ENCODE data around the gene XYLT1. TPM values are rescaled to one million over a fixed set of nuclear protein-coding genes. Genes with fewer than 3 reads are reported as not detected.

XYLT1 gene
- total RNA-seq, 1 donor from 2014 or later = 14.7 TPM

DNA sequence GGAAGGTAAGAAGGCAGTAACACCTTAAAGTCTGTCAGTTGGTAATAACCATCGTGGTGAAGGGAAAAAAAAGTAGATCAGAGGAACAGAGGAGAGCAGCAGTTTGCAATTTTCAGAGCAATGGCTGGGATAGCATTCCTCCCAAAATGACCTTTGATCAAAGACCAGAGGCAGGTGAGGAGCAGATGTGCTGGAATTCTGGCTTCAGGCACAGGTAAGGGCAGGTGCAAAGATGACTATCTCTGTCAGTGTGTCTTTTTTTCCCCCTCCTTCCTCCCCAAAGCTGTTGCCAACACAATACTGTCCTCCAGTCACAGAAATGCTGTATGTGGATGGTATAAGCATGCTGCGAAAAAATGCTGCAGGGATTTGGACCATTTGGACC lies 166.7 kb downstream of the XYLT1 start:
- Mint-ChIP-seq H3K4me1 (peaks cover 39% of the 10 kb centered on the region), H3K4me3 (no peak overlapping the region), H3K27ac (no peak overlapping the region), H3K9me3 (no peaks in the 10 kb centered on the region), H3K36me3 (ENCODE audit: low read depth) (peaks cover 6% of the 10 kb centered on the region), H3K27me3 (no peaks in the 10 kb centered on the region)
- no peak for DNase-seq
- intact Hi-C loops (cut with micrococcal nuclease) = no loop called here

DNA sequence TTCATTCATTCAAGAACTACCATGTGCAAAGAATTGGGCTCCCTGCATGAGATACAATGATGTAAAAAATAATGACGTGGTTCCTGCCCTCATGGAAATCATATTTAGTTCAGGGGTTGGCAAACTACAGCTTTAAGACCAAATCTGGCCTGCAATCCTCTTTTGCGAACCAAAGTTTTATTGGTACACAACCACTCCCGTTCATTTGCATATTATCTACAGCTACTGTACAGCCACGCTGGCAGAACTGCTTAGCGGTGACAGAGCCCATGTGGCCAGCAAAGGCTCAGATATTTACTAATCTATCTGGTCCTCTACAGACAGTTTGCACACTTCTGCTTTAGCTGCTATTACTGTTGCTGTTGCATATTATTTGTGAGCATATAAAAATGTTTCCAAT lies 167.7 kb downstream of the XYLT1 start:
- no peak for DNase-seq
- peaks cover 2% of the 10 kb centered on the region for H3K36me3 Mint-ChIP-seq (ENCODE audit: low read depth)
- H3K9me3 Mint-ChIP-seq = no peaks in the 10 kb centered on the region
- intact Hi-C loops (cut with micrococcal nuclease) = no loop called here
- H3K4me3 Mint-ChIP-seq = no peak overlapping the region
- H3K27me3 Mint-ChIP-seq = no peaks in the 10 kb centered on the region
- H3K4me1 Mint-ChIP-seq = peaks cover 37% of the 10 kb centered on the region
- H3K27ac Mint-ChIP-seq = no peak overlapping the region

DNA sequence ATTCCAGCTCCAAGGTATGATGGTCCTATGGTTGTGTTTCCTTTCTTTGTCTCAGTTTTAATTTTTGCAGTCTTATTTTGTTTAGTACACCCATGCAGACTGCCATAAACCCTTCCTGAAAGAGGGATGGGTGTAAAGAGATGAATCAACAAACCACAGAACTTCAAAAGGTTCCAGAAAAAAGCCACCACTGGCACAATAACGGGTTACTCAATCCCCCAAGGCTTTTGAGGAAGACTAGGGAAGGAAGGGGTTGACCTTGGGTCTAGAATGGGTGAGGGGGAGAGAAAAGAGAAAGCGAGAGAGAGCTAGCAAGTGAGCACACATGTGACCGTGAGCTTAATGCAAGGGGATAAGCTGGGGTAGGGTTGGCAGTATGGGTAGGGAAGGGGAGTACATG lies 168.1 kb downstream of the XYLT1 start:
- Mint-ChIP-seq H3K27ac (peak overlapping the region; percentile 48), H3K36me3 (ENCODE audit: low read depth) (peaks cover 2% of the 10 kb centered on the region), H3K9me3 (no peaks in the 10 kb centered on the region), H3K27me3 (no peaks in the 10 kb centered on the region), H3K4me1 (peaks cover 35% of the 10 kb centered on the region), H3K4me3 (peak overlapping the region; percentile 25)
- no peak for DNase-seq
- intact Hi-C loops (cut with micrococcal nuclease) = no loop called here

DNA sequence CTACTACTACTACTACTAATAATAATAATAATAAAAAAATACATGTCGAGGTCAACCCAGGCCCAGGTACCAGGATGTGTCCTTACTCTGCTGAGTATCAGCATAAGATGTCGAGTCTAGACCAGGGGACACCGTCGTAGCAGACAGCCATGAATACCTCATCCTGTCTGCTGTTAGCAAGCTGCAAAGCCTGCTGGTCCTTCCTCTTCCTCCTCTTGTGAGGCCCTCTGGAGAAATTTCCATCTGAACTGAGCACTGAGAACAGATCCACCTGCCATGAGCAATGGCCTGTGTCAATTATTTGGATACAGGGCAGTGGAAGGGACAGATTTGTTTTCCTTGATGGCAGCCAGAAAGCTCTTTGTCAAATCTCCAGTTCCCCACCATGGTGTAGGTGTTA lies 168.5 kb downstream of the XYLT1 start:
- peaks cover 2% of the 10 kb centered on the region for H3K36me3 Mint-ChIP-seq (ENCODE audit: low read depth)
- no peaks in the 10 kb centered on the region for H3K9me3 Mint-ChIP-seq
- peaks cover 32% of the 10 kb centered on the region for H3K4me1 Mint-ChIP-seq
- peak overlapping the region; percentile 25 for H3K4me3 Mint-ChIP-seq
- H3K27me3 Mint-ChIP-seq = no peaks in the 10 kb centered on the region
- H3K27ac Mint-ChIP-seq = peak overlapping the region; percentile 48
- intact Hi-C loops (cut with micrococcal nuclease) = no loop called here
- peak; percentile 69 for DNase-seq

DNA sequence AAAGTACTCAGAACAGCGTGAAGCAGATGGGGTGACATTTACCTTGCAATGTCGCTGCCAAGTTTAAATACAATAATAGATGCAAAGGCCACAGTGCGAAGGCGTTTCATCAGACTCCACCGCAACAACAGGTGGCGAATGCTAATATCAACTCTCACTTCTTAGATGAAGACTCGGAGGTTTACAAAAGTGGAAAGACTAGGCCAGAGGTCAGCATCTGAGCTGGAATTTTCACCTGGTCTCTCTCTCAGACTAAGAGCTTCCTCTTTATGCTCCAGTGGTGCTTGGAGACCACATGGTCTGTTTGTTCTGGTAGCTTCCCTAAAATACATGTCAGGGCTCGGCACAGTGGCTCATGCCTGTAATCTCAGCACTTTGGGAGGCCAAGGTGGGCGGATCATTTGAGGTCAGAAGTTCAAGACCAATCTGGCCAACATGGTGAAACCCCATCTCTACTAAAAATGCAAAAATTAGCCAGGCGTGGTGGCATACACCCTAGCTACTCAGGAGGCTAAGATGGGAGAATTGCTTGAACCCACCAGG lies 169.1 kb downstream of the XYLT1 start:
- H3K4me3 Mint-ChIP-seq = no peak overlapping the region
- H3K27ac Mint-ChIP-seq = no peak overlapping the region
- no peaks in the 10 kb centered on the region for H3K27me3 Mint-ChIP-seq
- peaks cover 2% of the 10 kb centered on the region for H3K36me3 Mint-ChIP-seq (ENCODE audit: low read depth)
- no peaks in the 10 kb centered on the region for H3K9me3 Mint-ChIP-seq
- no peak for DNase-seq
- intact Hi-C loops (cut with micrococcal nuclease) = no loop called here
- H3K4me1 Mint-ChIP-seq = peaks cover 34% of the 10 kb centered on the region

DNA sequence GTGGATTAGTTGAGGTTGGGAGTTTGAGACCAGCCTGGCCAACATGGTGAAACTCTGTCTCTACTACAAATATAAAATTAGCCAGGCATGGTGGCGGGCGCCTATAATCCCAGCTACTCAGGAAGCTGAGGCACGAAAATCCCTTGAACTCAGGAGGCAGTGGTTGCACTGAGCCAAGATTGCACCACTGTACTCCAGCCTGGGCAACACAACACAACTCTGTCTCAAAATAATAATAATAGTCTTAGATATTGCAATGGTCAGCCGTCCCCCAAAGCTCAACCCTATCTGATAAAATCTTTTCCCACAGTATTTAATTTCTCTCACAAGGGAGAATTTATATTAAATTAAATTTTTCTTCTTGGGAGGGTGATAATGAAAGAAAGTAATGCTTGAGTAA lies 169.6 kb downstream of the XYLT1 start:
- peaks cover 36% of the 10 kb centered on the region for H3K4me1 Mint-ChIP-seq
- no peak for DNase-seq
- peaks cover 2% of the 10 kb centered on the region for H3K36me3 Mint-ChIP-seq (ENCODE audit: low read depth)
- H3K27ac Mint-ChIP-seq = no peak overlapping the region
- intact Hi-C loops (cut with micrococcal nuclease) = no loop called here
- no peaks in the 10 kb centered on the region for H3K9me3 Mint-ChIP-seq
- no peaks in the 10 kb centered on the region for H3K27me3 Mint-ChIP-seq
- H3K4me3 Mint-ChIP-seq = no peak overlapping the region

DNA sequence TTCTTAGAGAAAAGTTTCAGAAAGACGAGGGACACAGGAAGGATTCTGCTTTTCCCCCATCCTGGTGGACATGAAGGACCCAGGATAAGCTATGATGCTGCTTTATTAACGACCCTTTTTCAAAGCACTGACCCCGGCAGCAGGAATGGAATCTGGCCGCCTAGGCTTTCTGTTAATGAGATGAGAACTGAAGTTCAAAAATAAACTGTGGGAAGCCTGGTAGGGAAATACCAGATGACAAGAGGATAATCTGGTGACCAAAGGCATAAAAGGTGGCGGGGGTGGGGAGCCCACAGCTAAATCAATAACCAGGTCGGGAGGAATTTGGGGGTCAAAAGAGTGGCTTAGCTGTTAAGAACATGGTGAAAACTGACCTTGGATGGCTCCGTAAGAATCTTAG lies 171.0 kb downstream of the XYLT1 start:
- Mint-ChIP-seq H3K27ac (no peak overlapping the region), H3K9me3 (no peaks in the 10 kb centered on the region), H3K4me1 (peaks cover 29% of the 10 kb centered on the region), H3K36me3 (ENCODE audit: low read depth) (peaks cover 2% of the 10 kb centered on the region), H3K4me3 (no peak overlapping the region), H3K27me3 (no peaks in the 10 kb centered on the region)
- intact Hi-C loops (cut with micrococcal nuclease) = no loop called here
- DNase-seq = no peak

DNA sequence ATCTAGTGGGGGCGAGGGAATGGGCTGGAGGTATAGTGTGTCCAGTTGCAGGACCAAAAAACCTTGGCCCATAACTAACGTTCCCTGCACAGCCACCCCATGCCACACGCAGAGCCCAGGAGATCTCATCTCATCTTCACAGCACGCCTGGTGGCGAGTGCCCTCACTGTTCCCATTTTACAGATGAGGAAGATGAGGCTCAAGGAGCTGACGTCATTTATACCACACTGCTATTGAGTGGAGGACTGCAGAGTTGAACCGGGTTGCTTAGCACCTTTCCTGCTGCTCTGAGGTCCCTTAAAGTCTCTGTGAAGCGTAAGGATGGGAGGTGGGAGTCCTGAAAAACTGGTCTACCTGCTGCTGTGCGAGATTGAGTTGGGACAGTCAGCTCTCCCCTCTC lies 172.5 kb downstream of the XYLT1 start:
- H3K4me1 Mint-ChIP-seq = peaks cover 27% of the 10 kb centered on the region
- no peaks in the 10 kb centered on the region for H3K27me3 Mint-ChIP-seq
- no peak overlapping the region for H3K4me3 Mint-ChIP-seq
- no peak overlapping the region for H3K27ac Mint-ChIP-seq
- no peak for DNase-seq
- no peaks in the 10 kb centered on the region for H3K36me3 Mint-ChIP-seq (ENCODE audit: low read depth)
- intact Hi-C loops (cut with micrococcal nuclease) = no loop called here
- no peaks in the 10 kb centered on the region for H3K9me3 Mint-ChIP-seq

DNA sequence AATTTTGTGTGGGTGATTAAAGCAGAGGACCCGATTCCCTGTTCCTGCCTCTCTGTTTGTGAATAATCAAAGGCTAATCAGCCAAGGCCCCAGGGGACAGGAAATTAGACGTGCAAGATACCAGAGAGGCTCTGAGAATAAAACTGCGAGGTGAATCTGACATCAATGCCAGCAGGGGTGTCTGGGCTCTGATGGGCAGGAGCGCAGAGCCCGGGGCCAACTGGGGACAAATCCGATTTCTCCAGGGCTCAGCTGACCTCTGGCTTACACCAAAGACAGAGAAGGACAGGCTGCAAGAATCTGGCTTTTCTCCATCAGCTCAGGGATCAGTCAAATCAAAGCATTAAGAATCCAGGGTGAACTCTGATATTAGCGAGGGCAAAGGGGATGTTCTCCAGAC lies 174.3 kb downstream of the XYLT1 start:
- DNase-seq = no peak
- Mint-ChIP-seq H3K27ac (no peak overlapping the region), H3K36me3 (ENCODE audit: low read depth) (peaks cover 8% of the 10 kb centered on the region), H3K9me3 (no peaks in the 10 kb centered on the region), H3K4me3 (no peak overlapping the region), H3K4me1 (peaks cover 14% of the 10 kb centered on the region), H3K27me3 (no peaks in the 10 kb centered on the region)
- intact Hi-C loops (cut with micrococcal nuclease) = no loop called here

DNA sequence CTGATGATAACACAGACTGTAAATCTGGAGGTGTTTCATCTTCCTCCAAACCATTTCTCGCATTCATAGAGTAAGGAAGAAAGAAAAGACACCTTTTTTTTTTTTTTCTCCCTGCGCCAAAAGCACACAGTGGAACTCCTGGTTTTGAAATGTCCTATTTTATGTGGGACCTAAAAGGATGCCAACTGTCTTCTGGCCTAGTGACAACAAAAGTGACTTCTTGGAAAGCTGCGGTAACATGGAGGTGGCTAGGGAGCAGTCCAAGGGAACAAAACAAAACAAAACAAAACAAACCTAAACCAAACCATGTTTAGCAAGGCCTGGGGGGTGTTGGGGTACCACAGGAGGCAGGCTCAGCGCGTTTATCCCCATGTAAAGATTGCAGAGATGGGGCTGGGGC lies 174.8 kb downstream of the XYLT1 start:
- H3K27me3 Mint-ChIP-seq = no peaks in the 10 kb centered on the region
- H3K4me1 Mint-ChIP-seq = peaks cover 14% of the 10 kb centered on the region
- intact Hi-C loops (cut with micrococcal nuclease) = no loop called here
- no peak for DNase-seq
- H3K9me3 Mint-ChIP-seq = no peaks in the 10 kb centered on the region
- H3K4me3 Mint-ChIP-seq = no peak overlapping the region
- no peak overlapping the region for H3K27ac Mint-ChIP-seq
- H3K36me3 Mint-ChIP-seq (ENCODE audit: low read depth) = peaks cover 8% of the 10 kb centered on the region

DNA sequence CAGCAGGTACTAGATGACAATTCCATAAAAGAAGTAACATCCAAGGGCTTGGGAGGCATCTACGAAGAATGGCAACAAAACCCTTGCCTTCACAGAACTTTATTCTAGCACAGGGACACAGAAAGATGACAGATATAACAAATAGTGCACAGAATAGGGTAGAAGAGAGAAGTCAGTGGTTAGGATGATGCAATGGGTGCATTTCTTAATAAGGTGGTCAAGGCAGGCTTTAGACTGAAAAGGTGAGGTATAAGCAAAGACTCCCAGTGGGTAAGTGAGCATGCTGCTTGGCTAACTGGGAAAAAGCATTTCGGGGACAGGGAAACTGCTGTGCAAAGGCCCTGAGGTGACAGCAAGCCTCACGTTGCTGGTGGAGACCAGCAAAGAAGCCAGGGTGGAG lies 175.9 kb downstream of the XYLT1 start:
- H3K9me3 Mint-ChIP-seq = no peaks in the 10 kb centered on the region
- peaks cover 15% of the 10 kb centered on the region for H3K4me1 Mint-ChIP-seq
- H3K27me3 Mint-ChIP-seq = no peaks in the 10 kb centered on the region
- H3K36me3 Mint-ChIP-seq (ENCODE audit: low read depth) = peaks cover 8% of the 10 kb centered on the region
- no peak for DNase-seq
- H3K27ac Mint-ChIP-seq = no peak overlapping the region
- H3K4me3 Mint-ChIP-seq = no peak overlapping the region
- intact Hi-C loops (cut with micrococcal nuclease) = no loop called here

DNA sequence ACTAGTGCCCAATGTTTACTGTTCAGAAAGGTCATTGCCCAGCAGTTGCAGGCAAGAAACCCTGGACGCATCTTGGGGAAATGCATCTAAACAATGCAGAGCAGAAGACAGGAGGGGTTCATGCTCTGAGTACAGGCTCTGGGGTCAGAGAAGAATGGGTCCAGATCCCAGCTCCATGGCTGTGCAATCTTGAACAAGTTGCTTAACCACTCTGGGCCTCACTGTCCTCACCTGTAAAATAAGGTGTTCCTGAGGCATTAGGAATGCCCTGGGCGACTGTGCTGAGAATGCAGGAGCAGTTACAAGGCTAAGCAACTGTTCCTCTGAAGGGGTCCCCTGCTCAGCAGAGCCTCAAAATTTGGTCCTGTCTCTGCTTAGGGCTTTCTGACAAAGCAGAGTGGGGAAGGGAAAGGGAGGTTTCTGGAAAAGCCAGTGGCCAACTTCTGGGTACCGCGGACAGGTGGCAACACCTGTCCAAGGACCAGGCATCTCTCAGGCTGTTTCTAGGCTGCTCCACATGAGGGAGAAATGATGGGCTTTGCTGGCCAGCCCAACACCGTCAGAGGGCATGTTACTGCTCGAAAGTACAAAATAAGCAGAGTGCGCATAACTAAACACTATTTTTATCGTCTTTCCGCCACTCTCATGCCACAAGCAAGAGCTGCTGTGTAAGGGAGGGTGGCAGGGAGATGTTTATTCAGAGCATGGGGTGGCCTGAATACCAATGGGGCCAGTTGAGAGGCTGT lies 176.8 kb downstream of the XYLT1 start:
- DNase-seq = no peak
- Mint-ChIP-seq H3K27ac (no peak overlapping the region), H3K27me3 (no peaks in the 10 kb centered on the region), H3K36me3 (ENCODE audit: low read depth) (peaks cover 13% of the 10 kb centered on the region), H3K4me1 (peaks cover 20% of the 10 kb centered on the region), H3K9me3 (peaks cover 4% of the 10 kb centered on the region), H3K4me3 (no peak overlapping the region)
- intact Hi-C loops (cut with micrococcal nuclease) = no loop called here

DNA sequence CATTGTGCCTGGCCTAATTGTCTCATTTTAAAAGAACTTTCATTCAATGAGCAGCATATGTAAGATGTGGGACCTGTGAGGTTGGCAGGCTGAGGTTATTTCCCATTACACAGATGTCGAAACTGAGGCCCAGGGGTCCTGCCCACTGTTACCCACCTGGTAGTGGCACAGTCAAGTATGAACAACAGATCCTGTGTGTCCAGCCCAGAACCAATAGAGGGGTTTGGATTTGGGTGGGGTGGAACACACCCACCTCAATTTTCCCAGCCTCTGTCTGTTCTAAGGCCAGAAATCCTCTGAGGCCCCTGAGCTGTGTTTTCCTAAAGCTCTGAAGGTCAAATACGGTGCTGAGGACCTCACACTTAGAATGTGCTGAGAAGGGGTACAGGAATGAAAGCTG lies 179.5 kb downstream of the XYLT1 start:
- Mint-ChIP-seq H3K27ac (no peak overlapping the region), H3K4me1 (peaks cover 16% of the 10 kb centered on the region), H3K9me3 (peaks cover 4% of the 10 kb centered on the region), H3K36me3 (ENCODE audit: low read depth) (peaks cover 13% of the 10 kb centered on the region), H3K27me3 (no peaks in the 10 kb centered on the region), H3K4me3 (no peak overlapping the region)
- DNase-seq = no peak
- intact Hi-C loops (cut with micrococcal nuclease) = no loop called here

DNA sequence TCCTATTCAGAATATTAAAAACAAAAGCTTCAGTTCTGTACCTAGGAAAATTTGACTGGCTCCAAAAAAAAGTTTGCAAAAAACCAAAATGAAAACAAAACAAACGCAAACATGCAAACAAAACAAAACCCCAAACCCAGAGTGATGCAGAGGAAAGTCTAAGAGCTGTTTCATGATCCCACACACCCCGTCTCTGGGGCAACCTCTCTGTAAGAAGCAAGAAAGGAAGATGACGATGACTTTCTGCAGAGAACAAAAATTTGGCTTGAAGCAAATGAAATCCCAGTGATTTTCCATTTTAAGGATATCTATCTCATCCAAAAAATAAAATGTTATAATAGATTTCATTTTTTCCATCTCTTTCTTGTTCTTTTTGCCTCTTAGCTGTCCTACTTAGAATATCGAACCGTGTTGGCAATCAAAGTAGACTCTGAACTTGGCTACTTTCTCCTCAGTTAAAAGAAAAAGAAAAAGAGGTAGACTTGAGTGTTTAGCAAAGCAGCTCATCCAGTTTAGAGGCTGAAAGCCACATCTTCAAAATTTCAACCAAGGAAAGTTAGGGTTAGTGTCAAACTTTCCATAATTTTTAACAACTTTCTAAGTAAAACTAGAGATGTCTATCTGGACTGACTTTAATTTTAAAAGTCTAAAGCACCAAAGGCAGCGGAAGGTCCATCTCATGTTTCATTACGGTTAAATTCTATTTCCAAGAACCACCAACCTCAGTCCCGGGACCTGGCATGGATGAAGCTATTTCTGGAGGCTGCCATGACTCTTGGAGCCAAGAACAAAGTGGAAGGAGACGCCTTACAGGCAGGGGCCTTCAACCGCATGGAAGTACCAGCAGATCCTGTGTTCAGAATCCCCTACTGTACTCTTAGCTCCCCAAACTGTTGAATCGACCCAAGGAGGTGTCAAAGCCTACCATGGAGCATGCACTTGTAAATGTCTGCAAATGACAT lies 180.8 kb downstream of the XYLT1 start:
- Mint-ChIP-seq H3K4me3 (no peak overlapping the region), H3K27ac (peak overlapping the region; percentile 83), H3K4me1 (peaks cover 16% of the 10 kb centered on the region), H3K9me3 (peaks cover 4% of the 10 kb centered on the region), H3K27me3 (no peaks in the 10 kb centered on the region), H3K36me3 (ENCODE audit: low read depth) (peaks cover 13% of the 10 kb centered on the region)
- DNase-seq = no peak
- intact Hi-C loops (cut with micrococcal nuclease) = no loop called here
